Loucy (cell line): ENCODE data around the gene MPG.

Experiments
- CTCF ChIP-seq: fragments of 200-600 bp; sonication (generic); conservative IDR thresholded peaks from 2 replicates; pipeline ENCODE4 v1.5.1; 2014; ENCODE audit warnings: mild to moderate bottlenecking, antibody characterized with exemption, low read length
- EZH2phosphoT487 ChIP-seq: fragments of 200-600 bp; IDR thresholded peaks from 2 replicates; pipeline ENCODE4 v1.6.1; 2018; ENCODE audit warnings: antibody characterized with exemption, mild to moderate bottlenecking, moderate library complexity, borderline replicate concordance

- TF ChIP-seq CTCF = no peak
- no peak for TF ChIP-seq EZH2phosphoT487
These were observed 6.0 kb downstream of the MPG start for GRCh38 chr16:83781-84615.
